GM23338 (cell line): ENCODE results near the gene CHN1. TPM values are rescaled to one million over a fixed set of nuclear protein-coding genes. Genes with fewer than 3 reads are reported as not detected.

Source experiments
- ATAC-seq: fragments of 200-7000 bp; cut with Tn5 transposase; 3 replicates; pipeline ENCODE4 v1.9.1; 2020
- DNase-seq: peaks from one replicate; pipeline ENCODE4 v3.0.0-alpha.2; 2015; ENCODE audit warnings: low spot score
- H2AFZ ChIP-seq: fragments of 200-600 bp; sonication (generic); 2 replicates; pipeline ENCODE4 v1.8.0; 2016; ENCODE audit warnings: antibody characterized with exemption, mild to moderate bottlenecking, moderate library complexity
- H3F3A ChIP-seq: fragments of 200-600 bp; sonication (generic); replicated peaks from 2 replicates; pipeline ENCODE4 v1.8.0; 2017; ENCODE audit warnings: antibody characterized with exemption, mixed run types, low read depth
- H3K27ac ChIP-seq: fragments of 200-600 bp; sonication (generic); 2 replicates; pipeline ENCODE4 v1.6.1; 2016; ENCODE audit warnings: low read depth
- H3K27me3 ChIP-seq: fragments of 200-600 bp; sonication (generic); 2 replicates; pipeline ENCODE4 v1.8.0; 2016; ENCODE audit warnings: mild to moderate bottlenecking, mixed run types, moderate library complexity; ENCODE audit not compliant: insufficient read depth
- H3K36me3 ChIP-seq: fragments of 200-600 bp; sonication (generic); 2 replicates; pipeline ENCODE4 v1.8.0; 2016; ENCODE audit warnings: mild to moderate bottlenecking; ENCODE audit not compliant: insufficient read depth
- H3K4me1 ChIP-seq: fragments of 200-600 bp; sonication (generic); 2 replicates; pipeline ENCODE4 v1.8.0; 2016; ENCODE audit warnings: mild to moderate bottlenecking, moderate library complexity; ENCODE audit not compliant: insufficient read depth
- H3K4me2 ChIP-seq: fragments of 200-600 bp; sonication (generic); 2 replicates; pipeline ENCODE4 v1.7.1; 2017; ENCODE audit warnings: mixed run types
- H3K4me3 ChIP-seq: fragments of 200-600 bp; sonication (generic); 2 replicates; pipeline ENCODE4 v1.6.1; 2016; ENCODE audit warnings: mixed run types
- H3K79me2 ChIP-seq: fragments of 200-600 bp; sonication (generic); replicated peaks from 2 replicates; pipeline ENCODE4 v1.8.0; 2017; ENCODE audit warnings: mild to moderate bottlenecking; ENCODE audit not compliant: insufficient read depth
- H3K9me2 ChIP-seq: fragments of 200-600 bp; sonication (generic); 2 replicates; pipeline ENCODE4 v1.8.0; 2017; ENCODE audit not compliant: insufficient read depth
- H4K20me1 ChIP-seq: fragments of 200-600 bp; sonication (generic); replicated peaks from 2 replicates; pipeline ENCODE4 v1.8.0; 2017; ENCODE audit warnings: mild to moderate bottlenecking; ENCODE audit not compliant: insufficient read depth
- H3K27ac Mint-ChIP-seq: 2 replicates; pipeline ENCODE4 v1.8.0; 2020; ENCODE audit warnings: inconsistent platforms, mild to moderate bottlenecking, moderate library complexity, mixed read lengths
- H3K27me3 Mint-ChIP-seq: 3 replicates; pipeline ENCODE4 v1.8.0; 2022; ENCODE audit warnings: low read depth, mild to moderate bottlenecking, moderate library complexity, mixed read lengths, inconsistent platforms; ENCODE audit not compliant: insufficient read depth, poor library complexity
- H3K36me3 Mint-ChIP-seq: 3 replicates; pipeline ENCODE4 v1.8.0; 2021; ENCODE audit warnings: low read depth, mild to moderate bottlenecking, inconsistent platforms, moderate library complexity, mixed read lengths
- H3K4me1 Mint-ChIP-seq: 3 replicates; pipeline ENCODE4 v1.8.0; 2020; ENCODE audit warnings: mild to moderate bottlenecking, inconsistent platforms, mixed read lengths
- H3K4me3 Mint-ChIP-seq: 3 replicates; pipeline ENCODE4 v1.8.0; 2021; ENCODE audit warnings: moderate library complexity, mild to moderate bottlenecking, inconsistent platforms, mixed read lengths
- H3K9me3 Mint-ChIP-seq: 3 replicates; pipeline ENCODE4 v1.8.0; 2020; ENCODE audit warnings: moderate library complexity, mild to moderate bottlenecking, inconsistent platforms, mixed read lengths
- CREB1 ChIP-seq: fragments of 250-450 bp; sonication (Bioruptor Pico); IDR thresholded peaks from 2 replicates; pipeline ENCODE4 v1.5.0; 2020; ENCODE audit warnings: low read depth, mild to moderate bottlenecking, moderate library complexity
- EZH2 ChIP-seq: fragments of 200-600 bp; sonication (generic); IDR thresholded peaks from one replicate; pipeline ENCODE4 v1.8.0; 2017; ENCODE audit warnings: antibody characterized with exemption, mild to moderate bottlenecking, low read depth; ENCODE audit not compliant: unreplicated experiment
- EZH2phosphoT487 ChIP-seq: fragments of 200-600 bp; sonication (generic); IDR thresholded peaks from one replicate; pipeline ENCODE4 v1.8.1; 2018; ENCODE audit warnings: antibody characterized with exemption; ENCODE audit not compliant: unreplicated experiment
- JUNB ChIP-seq: IDR thresholded peaks from one replicate; pipeline ENCODE4 v1.6.1; 2016; ENCODE audit warnings: antibody characterized with exemption; ENCODE audit not compliant: unreplicated experiment
- NANOG ChIP-seq: IDR thresholded peaks from 2 replicates; pipeline ENCODE4 v1.6.1; 2016; ENCODE audit warnings: antibody characterized with exemption, borderline replicate concordance
- POLR2AphosphoS5 ChIP-seq: IDR thresholded peaks from 2 replicates; pipeline ENCODE4 v1.6.1; 2016; ENCODE audit warnings: antibody characterized with exemption, low read depth
- STAT1 ChIP-seq: IDR thresholded peaks from one replicate; pipeline ENCODE4 v1.6.1; 2016; ENCODE audit warnings: antibody characterized with exemption; ENCODE audit not compliant: unreplicated experiment
- ZNF114 ChIP-seq: fragments of 250-450 bp; sonication (Bioruptor Pico); IDR thresholded peaks from 2 replicates; pipeline ENCODE4 v1.5.0; 2020; ENCODE audit warnings: mild to moderate bottlenecking, moderate library complexity
- ZNF331 ChIP-seq: fragments of 250-450 bp; sonication (Bioruptor Pico); IDR thresholded peaks from 2 replicates; pipeline ENCODE4 v1.5.0; 2020; ENCODE audit warnings: low read depth, mild to moderate bottlenecking, moderate library complexity
- ZNF462 ChIP-seq: fragments of 250-450 bp; sonication (Bioruptor Pico); IDR thresholded peaks from 2 replicates; pipeline ENCODE4 v1.5.0; 2020; ENCODE audit warnings: mild to moderate bottlenecking, moderate library complexity
- polyA plus RNA-seq: library from polyadenylated mRNA; unstranded; fragments of >200 nt; fragmentation: Nextera tagmentation; extraction: Ambion mirVana; gene quantifications from 2 replicates; pipeline ENCODE4 v1.2.1, GENCODE V29; 2016
- total RNA-seq: library from RNA; depleted of rRNA; stranded (reverse); fragments of >200 nt; shearing (Covaris generic); gene quantifications from 2 replicates; pipeline ENCODE4 v1.2.3, GENCODE V29; 2014
- TF ChIP-seq, protein P1 (sequence below): IDR thresholded peaks from one replicate; pipeline ENCODE4 v1.6.1; 2018; ENCODE audit warnings: antibody characterized with exemption; ENCODE audit not compliant: unreplicated experiment
- TF ChIP-seq, protein P2 (sequence below), 2 experiments: fragments of 200-600 bp in 1 of 2; sonication (generic) in 1 of 2; conservative IDR thresholded peaks; 2 replicates each; pipeline versions ENCODE4 v1.5.1 to v1.6.1; 2016 to 2017; ENCODE audit warnings: antibody characterized with exemption in 2 of 2, low read depth in 2 of 2, mild to moderate bottlenecking in 2 of 2, moderate library complexity in 1 of 2
- TF ChIP-seq, protein P3 (sequence below): IDR thresholded peaks from 2 replicates; pipeline ENCODE4 v1.6.1; 2016; ENCODE audit warnings: antibody characterized with exemption

The CHN1 gene
- total and polyA plus RNA-seq, 2 experiments from 2014 or later = 28.1 to 36.5 TPM

DNA sequence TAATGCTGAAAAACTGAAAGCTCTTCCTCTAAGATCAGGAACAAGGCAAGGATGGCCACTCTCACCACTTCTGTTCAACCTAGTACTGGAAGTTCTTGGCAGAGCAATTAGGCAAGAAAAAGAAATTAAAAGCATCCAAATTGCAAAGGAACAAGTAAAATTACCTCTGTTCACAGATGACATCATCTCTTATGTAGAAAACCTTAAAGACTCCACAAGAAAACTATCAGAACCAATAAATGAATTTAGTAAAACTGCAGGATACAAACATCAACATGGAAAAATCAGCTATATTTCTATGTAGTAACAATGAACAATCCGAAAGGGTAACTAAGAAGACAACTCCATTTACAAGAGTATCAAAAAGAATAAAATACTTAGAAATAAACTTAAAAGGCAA, 112.2 kb downstream of the CHN1 start:
- H4K20me1 ChIP-seq = no peaks in the 10 kb centered on the region
- no peak overlapping the region for H3K27ac ChIP-seq
- no peaks in the 10 kb centered on the region for H3F3A ChIP-seq
- Mint-ChIP-seq H3K36me3 (peaks cover 21% of the 10 kb centered on the region; the same call in 2 of the 3 replicates), H3K27ac (no peak overlapping the region), H3K4me3 (no peak overlapping the region), H3K27me3 (peaks cover 2% of the 10 kb centered on the region), H3K4me1 (peaks cover 25% of the 10 kb centered on the region), H3K9me3 (no peaks in the 10 kb centered on the region)
- no peaks in the 10 kb centered on the region for H3K9me2 ChIP-seq
- DNase-seq (no peak), ATAC-seq (no peak)
- H3K36me3 ChIP-seq = no peaks in the 10 kb centered on the region
- H3K4me2 ChIP-seq = no peak overlapping the region
- no peak overlapping the region for H2AFZ ChIP-seq
- TF ChIP-seq EZH2phosphoT487 (no peak), POLR2AphosphoS5 (no peak), ZNF114 (CRISPR knock-in tag) (no peak), ZNF331 (CRISPR knock-in tag) (no peak), JUNB (no peak), EZH2 (no peak), NANOG (no peak), ZNF462 (CRISPR knock-in tag) (no peak), CREB1 (CRISPR knock-in tag) (no peak), STAT1 (no peak)
- TF ChIP-seq, protein P1, sequence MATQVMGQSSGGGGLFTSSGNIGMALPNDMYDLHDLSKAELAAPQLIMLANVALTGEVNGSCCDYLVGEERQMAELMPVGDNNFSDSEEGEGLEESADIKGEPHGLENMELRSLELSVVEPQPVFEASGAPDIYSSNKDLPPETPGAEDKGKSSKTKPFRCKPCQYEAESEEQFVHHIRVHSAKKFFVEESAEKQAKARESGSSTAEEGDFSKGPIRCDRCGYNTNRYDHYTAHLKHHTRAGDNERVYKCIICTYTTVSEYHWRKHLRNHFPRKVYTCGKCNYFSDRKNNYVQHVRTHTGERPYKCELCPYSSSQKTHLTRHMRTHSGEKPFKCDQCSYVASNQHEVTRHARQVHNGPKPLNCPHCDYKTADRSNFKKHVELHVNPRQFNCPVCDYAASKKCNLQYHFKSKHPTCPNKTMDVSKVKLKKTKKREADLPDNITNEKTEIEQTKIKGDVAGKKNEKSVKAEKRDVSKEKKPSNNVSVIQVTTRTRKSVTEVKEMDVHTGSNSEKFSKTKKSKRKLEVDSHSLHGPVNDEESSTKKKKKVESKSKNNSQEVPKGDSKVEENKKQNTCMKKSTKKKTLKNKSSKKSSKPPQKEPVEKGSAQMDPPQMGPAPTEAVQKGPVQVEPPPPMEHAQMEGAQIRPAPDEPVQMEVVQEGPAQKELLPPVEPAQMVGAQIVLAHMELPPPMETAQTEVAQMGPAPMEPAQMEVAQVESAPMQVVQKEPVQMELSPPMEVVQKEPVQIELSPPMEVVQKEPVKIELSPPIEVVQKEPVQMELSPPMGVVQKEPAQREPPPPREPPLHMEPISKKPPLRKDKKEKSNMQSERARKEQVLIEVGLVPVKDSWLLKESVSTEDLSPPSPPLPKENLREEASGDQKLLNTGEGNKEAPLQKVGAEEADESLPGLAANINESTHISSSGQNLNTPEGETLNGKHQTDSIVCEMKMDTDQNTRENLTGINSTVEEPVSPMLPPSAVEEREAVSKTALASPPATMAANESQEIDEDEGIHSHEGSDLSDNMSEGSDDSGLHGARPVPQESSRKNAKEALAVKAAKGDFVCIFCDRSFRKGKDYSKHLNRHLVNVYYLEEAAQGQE = no peak
- TF ChIP-seq, protein P2, sequence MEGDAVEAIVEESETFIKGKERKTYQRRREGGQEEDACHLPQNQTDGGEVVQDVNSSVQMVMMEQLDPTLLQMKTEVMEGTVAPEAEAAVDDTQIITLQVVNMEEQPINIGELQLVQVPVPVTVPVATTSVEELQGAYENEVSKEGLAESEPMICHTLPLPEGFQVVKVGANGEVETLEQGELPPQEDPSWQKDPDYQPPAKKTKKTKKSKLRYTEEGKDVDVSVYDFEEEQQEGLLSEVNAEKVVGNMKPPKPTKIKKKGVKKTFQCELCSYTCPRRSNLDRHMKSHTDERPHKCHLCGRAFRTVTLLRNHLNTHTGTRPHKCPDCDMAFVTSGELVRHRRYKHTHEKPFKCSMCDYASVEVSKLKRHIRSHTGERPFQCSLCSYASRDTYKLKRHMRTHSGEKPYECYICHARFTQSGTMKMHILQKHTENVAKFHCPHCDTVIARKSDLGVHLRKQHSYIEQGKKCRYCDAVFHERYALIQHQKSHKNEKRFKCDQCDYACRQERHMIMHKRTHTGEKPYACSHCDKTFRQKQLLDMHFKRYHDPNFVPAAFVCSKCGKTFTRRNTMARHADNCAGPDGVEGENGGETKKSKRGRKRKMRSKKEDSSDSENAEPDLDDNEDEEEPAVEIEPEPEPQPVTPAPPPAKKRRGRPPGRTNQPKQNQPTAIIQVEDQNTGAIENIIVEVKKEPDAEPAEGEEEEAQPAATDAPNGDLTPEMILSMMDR (conservative IDR thresholded peaks at IDR 0.05; ENCODE audit: low read depth in 2 of 2) = no peak
- TF ChIP-seq, protein P3, sequence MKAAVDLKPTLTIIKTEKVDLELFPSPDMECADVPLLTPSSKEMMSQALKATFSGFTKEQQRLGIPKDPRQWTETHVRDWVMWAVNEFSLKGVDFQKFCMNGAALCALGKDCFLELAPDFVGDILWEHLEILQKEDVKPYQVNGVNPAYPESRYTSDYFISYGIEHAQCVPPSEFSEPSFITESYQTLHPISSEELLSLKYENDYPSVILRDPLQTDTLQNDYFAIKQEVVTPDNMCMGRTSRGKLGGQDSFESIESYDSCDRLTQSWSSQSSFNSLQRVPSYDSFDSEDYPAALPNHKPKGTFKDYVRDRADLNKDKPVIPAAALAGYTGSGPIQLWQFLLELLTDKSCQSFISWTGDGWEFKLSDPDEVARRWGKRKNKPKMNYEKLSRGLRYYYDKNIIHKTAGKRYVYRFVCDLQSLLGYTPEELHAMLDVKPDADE = no peak
- H3K4me1 ChIP-seq = peaks cover 33% of the 10 kb centered on the region
- H3K4me3 ChIP-seq = no peak overlapping the region
- H3K79me2 ChIP-seq = peaks cover 6% of the 10 kb centered on the region; the same call in 1 of the 2 replicates
- H3K27me3 ChIP-seq = no peaks in the 10 kb centered on the region
